Cardiac muscle cell (in vitro differentiated cells and primary cell): ENCODE data around the gene ZC3H4. TPM values are rescaled to one million over a fixed set of nuclear protein-coding genes. Genes with fewer than 3 reads are reported as not detected.

Experiments used
- DNase-seq, 2 donors: peaks; one replicate each; pipeline versions ENCODE4 v3.0.0 to v3.0.0-alpha.2; 2010 to 2017; ENCODE audit warnings: low read depth in 1 of 2, low spot score in 1 of 2
- H3K27ac ChIP-seq: fragments of 200-600 bp; sonication (generic); 2 replicates; pipeline ENCODE4 v1.5.1; 2016
- H3K27me3 ChIP-seq: fragments of 200-600 bp; sonication (generic); 2 replicates; pipeline ENCODE4 v1.6.0; 2016; ENCODE audit warnings: control low read depth
- H3K36me3 ChIP-seq: fragments of 200-600 bp; sonication (generic); 2 replicates; pipeline ENCODE4 v1.5.1; 2016; ENCODE audit warnings: control low read depth
- H3K4me1 ChIP-seq: fragments of 200-600 bp; sonication (generic); 2 replicates; pipeline ENCODE4 v1.8.1; 2017; ENCODE audit warnings: low read depth, mild to moderate bottlenecking, mixed run types
- H3K4me3 ChIP-seq: fragments of 200-600 bp; sonication (generic); 2 replicates; pipeline ENCODE4 v1.5.1; 2016; ENCODE audit warnings: mild to moderate bottlenecking
- H3K9me3 ChIP-seq: fragments of 200-600 bp; sonication (generic); 2 replicates; pipeline ENCODE4 v1.5.1; 2017; ENCODE audit warnings: low read depth, mild to moderate bottlenecking, control low read depth
- polyA plus RNA-seq: library from polyadenylated mRNA; unstranded; fragments of >200 nt; fragmentation: Nextera tagmentation; extraction: Ambion mirVana; gene quantifications from 2 replicates; pipeline ENCODE4 v1.2.1, GENCODE V29; 2016
- total RNA-seq: library from RNA; depleted of rRNA; stranded (reverse); fragments of >200 nt; gene quantifications from 2 replicates; pipeline ENCODE4 v1.2.3, GENCODE V29; 2016
- TF ChIP-seq, protein P1 (sequence below): IDR thresholded peaks from 2 replicates; pipeline ENCODE4 v1.5.1; 2012; ENCODE audit warnings: low read depth, mild to moderate bottlenecking, low read length

ZC3H4 gene
- total and polyA plus RNA-seq, 2 experiments from 2014 or later: 5.0 to 34.6 TPM

GRCh38 chr19:47093841-47094240, 19.7 kb downstream of the ZC3H4 start:
- peak overlapping the region; percentile 81 for H3K27ac ChIP-seq

DNA sequence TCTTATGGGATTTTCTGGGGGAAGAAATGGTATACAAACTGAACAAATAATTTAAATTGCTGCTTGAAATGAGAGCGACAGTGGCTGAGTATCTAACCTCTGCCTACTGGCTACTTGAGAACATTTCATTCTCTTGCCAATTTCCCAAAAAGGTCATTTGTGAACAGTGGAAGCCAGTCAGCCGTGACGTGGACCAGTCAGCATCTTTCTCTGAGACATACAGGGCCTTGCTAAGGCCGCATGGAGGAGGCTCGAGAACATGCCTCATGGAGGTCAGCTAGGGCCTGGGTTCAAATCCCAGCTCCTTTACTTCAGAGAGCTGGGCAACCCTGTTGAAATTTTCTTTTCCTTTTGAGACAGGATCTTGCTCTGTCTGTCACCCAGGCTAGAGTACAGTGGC, 20.3 kb downstream of the ZC3H4 start:
- TF ChIP-seq, protein P1, sequence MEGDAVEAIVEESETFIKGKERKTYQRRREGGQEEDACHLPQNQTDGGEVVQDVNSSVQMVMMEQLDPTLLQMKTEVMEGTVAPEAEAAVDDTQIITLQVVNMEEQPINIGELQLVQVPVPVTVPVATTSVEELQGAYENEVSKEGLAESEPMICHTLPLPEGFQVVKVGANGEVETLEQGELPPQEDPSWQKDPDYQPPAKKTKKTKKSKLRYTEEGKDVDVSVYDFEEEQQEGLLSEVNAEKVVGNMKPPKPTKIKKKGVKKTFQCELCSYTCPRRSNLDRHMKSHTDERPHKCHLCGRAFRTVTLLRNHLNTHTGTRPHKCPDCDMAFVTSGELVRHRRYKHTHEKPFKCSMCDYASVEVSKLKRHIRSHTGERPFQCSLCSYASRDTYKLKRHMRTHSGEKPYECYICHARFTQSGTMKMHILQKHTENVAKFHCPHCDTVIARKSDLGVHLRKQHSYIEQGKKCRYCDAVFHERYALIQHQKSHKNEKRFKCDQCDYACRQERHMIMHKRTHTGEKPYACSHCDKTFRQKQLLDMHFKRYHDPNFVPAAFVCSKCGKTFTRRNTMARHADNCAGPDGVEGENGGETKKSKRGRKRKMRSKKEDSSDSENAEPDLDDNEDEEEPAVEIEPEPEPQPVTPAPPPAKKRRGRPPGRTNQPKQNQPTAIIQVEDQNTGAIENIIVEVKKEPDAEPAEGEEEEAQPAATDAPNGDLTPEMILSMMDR: no peak
- Histone ChIP-seq H3K4me1 (peaks cover 32% of the 10 kb centered on the region), H3K4me3 (no peak overlapping the region), H3K27me3 (no peaks in the 10 kb centered on the region), H3K9me3 (no peaks in the 10 kb centered on the region), H3K27ac (peak overlapping the region; percentile 81), H3K36me3 (peaks cover 21% of the 10 kb centered on the region)
- no peak for DNase-seq

More at GRCh38 chr19:47093841-47094240, 19.7 kb downstream of the ZC3H4 start:
- Histone ChIP-seq H3K27me3 (no peaks in the 10 kb centered on the region), H3K4me1 (peaks cover 37% of the 10 kb centered on the region), H3K36me3 (peaks cover 17% of the 10 kb centered on the region), H3K4me3 (no peak overlapping the region), H3K9me3 (no peaks in the 10 kb centered on the region)
- peak in 1 of 2 donors; percentile 40 for DNase-seq
- TF ChIP-seq, protein P1: no peak

GRCh38 chr19:47089767-47090350, 23.7 kb downstream of the ZC3H4 start:
- Histone ChIP-seq H3K9me3 (no peaks in the 10 kb centered on the region), H3K27me3 (no peaks in the 10 kb centered on the region), H3K36me3 (peaks cover 44% of the 10 kb centered on the region), H3K4me3 (no peak overlapping the region), H3K27ac (no peak overlapping the region), H3K4me1 (peaks cover 15% of the 10 kb centered on the region)
- TF ChIP-seq, protein P1: no peak
- no peak for DNase-seq

DNA sequence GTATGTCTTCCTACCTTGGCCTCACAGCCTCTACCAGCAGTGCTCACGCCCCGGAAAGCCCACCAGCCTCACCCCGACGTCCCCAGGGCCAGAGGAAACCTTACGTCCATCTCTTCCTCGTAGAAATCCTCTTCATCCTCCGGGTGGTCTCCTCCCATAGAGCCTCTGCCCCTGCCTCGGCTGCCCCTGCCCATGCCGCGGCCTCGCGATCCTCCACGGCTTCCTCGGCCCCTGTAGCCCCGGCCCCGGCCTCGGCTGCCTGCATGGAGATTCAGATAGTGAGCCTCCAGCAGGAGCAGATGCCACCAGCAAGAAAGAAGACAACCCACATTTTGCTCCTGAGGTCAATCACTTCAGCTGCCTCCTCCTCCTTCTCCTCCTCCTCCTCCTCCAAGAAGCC, 27.3 kb downstream of the ZC3H4 start:
- Histone ChIP-seq H3K27me3 (no peaks in the 10 kb centered on the region), H3K36me3 (peaks cover 63% of the 10 kb centered on the region)

DNA sequence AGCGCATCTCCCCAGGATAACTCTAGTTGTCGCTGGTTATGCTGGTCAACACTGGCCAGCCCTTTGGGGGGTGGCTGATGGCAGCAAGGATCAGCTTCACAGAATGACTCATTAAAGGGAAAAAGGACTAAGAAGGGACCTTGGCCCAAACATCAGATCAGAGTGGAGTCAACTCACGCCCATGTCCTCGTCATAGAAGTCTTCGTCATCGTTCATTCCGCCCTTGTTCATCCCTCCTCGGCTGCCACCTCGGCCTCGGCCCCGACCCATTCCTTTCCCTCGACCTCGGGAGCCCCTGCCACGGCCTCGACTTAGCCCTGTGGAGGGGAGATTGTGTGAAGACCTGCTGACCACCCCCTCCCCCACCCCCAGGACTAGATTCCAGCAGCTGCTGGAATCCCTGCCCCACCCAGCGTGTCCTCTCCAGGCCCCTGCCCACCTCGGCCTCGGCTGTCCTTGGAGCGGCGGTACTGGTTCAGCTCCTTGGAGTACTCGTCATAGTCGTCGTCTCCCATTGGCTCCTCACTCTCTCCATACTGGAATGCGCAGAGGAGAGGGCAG, 28.6 kb downstream of the ZC3H4 start:
- Histone ChIP-seq H3K36me3 (peaks cover 73% of the 10 kb centered on the region), H3K27me3 (no peaks in the 10 kb centered on the region), H3K9me3 (no peaks in the 10 kb centered on the region), H3K27ac (no peak overlapping the region), H3K4me1 (no peaks in the 10 kb centered on the region), H3K4me3 (no peak overlapping the region)
- no peak for DNase-seq
- TF ChIP-seq, protein P1: no peak

More for the DNA sequence above, 27.3 kb downstream of the ZC3H4 start:
- Histone ChIP-seq H3K27ac (no peak overlapping the region), H3K4me1 (no peaks in the 10 kb centered on the region), H3K4me3 (no peak overlapping the region), H3K9me3 (no peaks in the 10 kb centered on the region)
- DNase-seq: no peak
- TF ChIP-seq, protein P1: no peak
